HCT116 (cell line): ENCODE data around the gene ARID5B. TPM values are rescaled to one million over a fixed set of nuclear protein-coding genes. Genes with fewer than 3 reads are reported as not detected.

Experiments used
- ATAC-seq: fragments of 200-7000 bp; cut with Tn5 transposase; 2 replicates; pipeline ENCODE4 v1.9.1; 2020; ENCODE audit warnings: mild to moderate bottlenecking, moderate library complexity
- BruUV-seq: library from RNA; stranded (reverse); fragments of 400-500 nt; replicated peaks from 2 replicates; lab custom pipeline; 2021; lab: Mats Ljungman, UMichigan
- CTCF ChIA-PET: fragments of 300-600 bp; sonication (Branson Sonifier 250); formaldehyde crosslinking; loops from one replicate; lab custom pipeline; 2021; ENCODE audit warnings: antibody characterized with exemption; lab: Charles Lee
- POLR2A ChIA-PET: fragments of 300-600, 350-600 bp; sonication (Branson Sonifier 250); formaldehyde crosslinking; loops from one replicate; lab custom pipeline; 2021; ENCODE audit warnings: antibody characterized with exemption; lab: Charles Lee
- RAD21 ChIA-PET, 2 experiments: fragments of 300-600 bp; sonication (Branson Sonifier 250); formaldehyde crosslinking; loops; one replicate each; lab custom pipeline; 2023; ENCODE audit warnings: low total read pairs in 2 of 2; ENCODE audit not compliant: uncharacterized antibody in 2 of 2, unreplicated experiment in 2 of 2, low non-redundant PET in 1 of 2; lab: Charles Lee
- DNase-seq: peaks from one replicate; pipeline ENCODE4 v3.0.0-alpha.2; 2010; ENCODE audit warnings: low read depth, low spot score
- H2AFZ ChIP-seq: fragments of 200-600 bp; shearing (Covaris generic), sonication (generic); 2 replicates; pipeline ENCODE4 v1.6.1; 2017; ENCODE audit warnings: low read depth, mixed run types, mixed read lengths, antibody characterized with exemption, low read length; ENCODE audit not compliant: poor library complexity, severe bottlenecking
- H3K27ac ChIP-seq: 2 replicates; pipeline ENCODE4 v1.5.1; 2012; ENCODE audit warnings: low read depth, low read length
- H3K27me3 ChIP-seq: fragments of 200-600 bp; sonication (generic); 2 replicates; pipeline ENCODE4 v1.6.1; 2016; ENCODE audit warnings: mixed run types, low read length, mixed read lengths; ENCODE audit not compliant: insufficient read depth
- H3K36me3 ChIP-seq, 2 experiments: fragments of 200-500 bp in 1 of 2; fragments of 200-600 bp in 1 of 2; sonication (Bioruptor generic) in 1 of 2; sonication (generic) in 1 of 2; 2 replicates each; pipeline versions ENCODE4 v1.5.1 to v1.6.1; 2014 to 2016; ENCODE audit warnings: low read length in 2 of 2, inconsistent platforms in 1 of 2, mixed read lengths in 1 of 2, mixed run types in 1 of 2; ENCODE audit not compliant: insufficient read depth in 2 of 2, control insufficient read depth in 1 of 2
- H3K4me1 ChIP-seq, 2 experiments: fragments of 200-600 bp in 1 of 2; sonication (generic) in 1 of 2; 2 replicates each; pipeline versions ENCODE4 v1.5.1 to v1.6.1; 2012 to 2017; ENCODE audit warnings: low read length in 2 of 2, inconsistent platforms in 1 of 2, mild to moderate bottlenecking in 1 of 2, mixed read lengths in 1 of 2, mixed run types in 1 of 2, moderate library complexity in 1 of 2; ENCODE audit not compliant: insufficient read depth in 2 of 2, control insufficient read depth in 1 of 2
- H3K4me2 ChIP-seq: fragments of 200-600 bp; sonication (generic); 2 replicates; pipeline ENCODE4 v1.6.1; 2017; ENCODE audit warnings: mixed run types, low read length, mixed read lengths
- H3K4me3 ChIP-seq, 2 experiments: fragments of 200-600 bp in 1 of 2; sonication (generic) in 1 of 2; replicated peaks in 1 of 2; 2 replicates each; pipeline ENCODE4 v1.5.1; 2011 to 2016; ENCODE audit warnings: low read length in 2 of 2, control low read depth in 1 of 2, low read depth in 1 of 2, mild to moderate bottlenecking in 1 of 2, mixed read lengths in 1 of 2, mixed run types in 1 of 2
- H3K79me2 ChIP-seq: fragments of 200-600 bp; sonication (generic); 2 replicates; pipeline ENCODE4 v1.6.1; 2017; ENCODE audit warnings: mild to moderate bottlenecking, mixed run types, low read length, moderate library complexity, mixed read lengths; ENCODE audit not compliant: insufficient read depth
- H3K9ac ChIP-seq: fragments of 200-600 bp; sonication (generic); 2 replicates; pipeline ENCODE4 v1.6.1; 2016; ENCODE audit warnings: low read length, mixed read lengths
- H3K9me2 ChIP-seq: fragments of 200-600 bp; sonication (generic), shearing (Covaris generic); 2 replicates; pipeline ENCODE4 v1.6.1; 2017; ENCODE audit warnings: mixed run types, mild to moderate bottlenecking, moderate library complexity; ENCODE audit not compliant: insufficient read depth
- H3K9me3 ChIP-seq, 2 experiments: fragments of 200-500 bp in 1 of 2; fragments of 200-600 bp in 1 of 2; sonication (Bioruptor generic) in 1 of 2; sonication (generic) in 1 of 2; 2 replicates each; pipeline ENCODE4 v1.6.1; 2014 to 2017; ENCODE audit warnings: low read length in 2 of 2, mixed read lengths in 2 of 2, inconsistent platforms in 1 of 2, low read depth in 1 of 2, mild to moderate bottlenecking in 1 of 2, mixed run types in 1 of 2, moderate library complexity in 1 of 2; ENCODE audit not compliant: control insufficient read depth in 1 of 2, insufficient read depth in 1 of 2
- H4K20me1 ChIP-seq: fragments of 200-600 bp; sonication (generic), shearing (Covaris generic); 2 replicates; pipeline ENCODE4 v1.6.1; 2017; ENCODE audit warnings: mixed run types, mild to moderate bottlenecking, moderate library complexity; ENCODE audit not compliant: insufficient read depth
- ATF3 ChIP-seq: IDR thresholded peaks from 2 replicates; pipeline ENCODE4 v1.6.1; 2012
- CEBPB ChIP-seq: IDR thresholded peaks from 2 replicates; pipeline ENCODE4 v1.6.1; 2012; ENCODE audit warnings: low read depth
- CTCF ChIP-seq, 3 experiments: fragments of 200-600 bp in 1 of 3; sonication (generic) in 1 of 3; IDR thresholded peaks in 2 of 3; conservative IDR thresholded peaks in 1 of 3; 2 replicates each; pipeline ENCODE4 v1.5.1; 2012 to 2017; ENCODE audit warnings: low read depth in 2 of 3, low read length in 2 of 3, antibody characterized with exemption in 1 of 3, borderline replicate concordance in 1 of 3, control low read depth in 1 of 3, mild to moderate bottlenecking in 1 of 3, mixed read lengths in 1 of 3, mixed run types in 1 of 3, moderate library complexity in 1 of 3; ENCODE audit not compliant: insufficient read depth in 1 of 3
- EGR1 ChIP-seq: IDR thresholded peaks from 2 replicates; pipeline ENCODE4 v1.6.1; 2012; ENCODE audit warnings: low read depth
- ELF1 ChIP-seq: IDR thresholded peaks from 2 replicates; pipeline ENCODE4 v1.6.1; 2012; ENCODE audit warnings: low read depth, borderline replicate concordance
- EZH2 ChIP-seq: fragments of 200-600 bp; sonication (generic); IDR thresholded peaks from 2 replicates; pipeline ENCODE4 v1.6.1; 2017; ENCODE audit warnings: antibody characterized with exemption, mixed run types
- EZH2phosphoT487 ChIP-seq: fragments of 200-600 bp; IDR thresholded peaks from 2 replicates; pipeline ENCODE4 v1.6.1; 2018; ENCODE audit warnings: antibody characterized with exemption, borderline replicate concordance
- FOSL1 ChIP-seq: IDR thresholded peaks from 2 replicates; pipeline ENCODE4 v1.6.1; 2012; ENCODE audit warnings: low read depth
- JUND ChIP-seq: IDR thresholded peaks from 2 replicates; pipeline ENCODE4 v1.6.1; 2012
- MAX ChIP-seq: IDR thresholded peaks from 2 replicates; pipeline ENCODE4 v1.6.1; 2012
- SIN3A ChIP-seq: IDR thresholded peaks from 2 replicates; pipeline ENCODE4 v1.6.1; 2012; ENCODE audit warnings: low read depth
- SP1 ChIP-seq: IDR thresholded peaks from 2 replicates; pipeline ENCODE4 v1.6.1; 2012; ENCODE audit warnings: low read depth
- SRF ChIP-seq: IDR thresholded peaks from 2 replicates; pipeline ENCODE4 v1.6.1; 2012; ENCODE audit warnings: low read depth
- TCF7L2 ChIP-seq: IDR thresholded peaks from 2 replicates; pipeline ENCODE4 v1.7.0; 2011; ENCODE audit warnings: borderline replicate concordance, inconsistent platforms; ENCODE audit not compliant: insufficient read depth, insufficient read length; ENCODE audit errors: extremely low read depth
- ZFX ChIP-seq: fragments of 450-650 bp; IDR thresholded peaks from 2 replicates; pipeline ENCODE4 v1.6.1; 2017
- ZNF274 ChIP-seq: fragments of 200-500 bp; sonication (Bioruptor generic); IDR thresholded peaks from 2 replicates; pipeline ENCODE4 v1.6.1; 2014; ENCODE audit warnings: mild to moderate bottlenecking, low read depth, low read length, inconsistent platforms
- intact Hi-C: fragments of 100-400 bp; cut with micrococcal nuclease; formaldehyde crosslinking; loops from 2 replicates; pipeline ENCODE4 v1.10.0; 2022
- total RNA-seq: library from RNA; stranded (reverse); gene quantifications from one replicate; pipeline ENCODE4 v1.2.1, GENCODE V29; 2021; ENCODE audit not compliant: unreplicated experiment
- TF ChIP-seq, protein P1 (sequence below): IDR thresholded peaks from 2 replicates; pipeline ENCODE4 v1.6.1; 2011; ENCODE audit warnings: mild to moderate bottlenecking, low read length, moderate library complexity; ENCODE audit not compliant: insufficient replicate concordance; ENCODE audit errors: extremely low read depth

Gene ARID5B
- total RNA-seq, 1 experiment from 2014 or later: 4.7 TPM

DNA sequence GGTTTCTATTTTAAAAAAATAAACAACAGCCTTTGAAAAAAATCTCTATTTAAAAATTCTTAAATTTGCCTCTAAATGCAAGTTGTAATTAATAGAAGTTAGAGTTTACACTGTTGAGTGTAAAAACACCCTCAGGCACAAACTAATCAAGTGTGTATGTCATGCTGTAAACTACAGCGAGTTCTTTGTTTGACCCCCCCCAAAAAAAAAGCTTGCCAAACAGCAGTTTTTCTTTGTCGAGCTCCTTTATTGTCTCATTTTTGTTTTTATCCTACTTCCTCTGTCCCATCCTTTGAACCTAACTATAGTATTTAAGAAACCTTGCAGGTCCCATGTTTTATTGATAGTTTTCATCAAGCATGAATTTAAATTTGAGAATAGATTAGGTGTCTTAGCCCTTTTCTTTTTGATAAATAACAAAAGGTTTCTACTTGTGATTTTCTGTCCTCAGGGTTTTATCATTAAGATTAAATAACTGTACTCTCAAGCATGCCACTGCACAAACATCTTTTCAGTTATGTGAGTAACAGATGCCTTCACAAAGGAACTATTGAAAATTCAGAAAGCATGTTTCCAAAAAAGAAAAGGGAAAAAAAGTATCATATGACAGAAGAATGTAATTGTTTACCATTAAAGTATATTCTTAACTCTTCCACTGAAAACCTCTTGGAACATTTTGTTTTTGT is 176.0 kb downstream of the ARID5B start:
- H4K20me1 ChIP-seq: no peaks in the 10 kb centered on the region
- H3K9me2 ChIP-seq: no peaks in the 10 kb centered on the region
- H3K9me3 ChIP-seq: no peaks in the 10 kb centered on the region
- H3K4me2 ChIP-seq: no peak overlapping the region
- RAD21 ChIA-PET: no interaction called here
- ATAC-seq: no peak
- no peaks in the 10 kb centered on the region for H3K36me3 ChIP-seq
- no peaks in the 10 kb centered on the region for H3K27me3 ChIP-seq
- H3K9ac ChIP-seq: no peak overlapping the region
- no TSS peak for BruUV-seq
- H3K27ac ChIP-seq: no peak overlapping the region
- no peak for TF ChIP-seq SRF
- no peak for TF ChIP-seq CEBPB
- no peak for TF ChIP-seq FOSL1
- no peak for TF ChIP-seq CTCF (IDR thresholded peaks at IDR 0.05 in 2 of 3, conservative IDR thresholded peaks at IDR 0.05 in 1 of 3; ENCODE audit: borderline replicate concordance in 1 of 3, insufficient read depth in 1 of 3, low read depth in 2 of 3, low read length in 2 of 3)
- no peak for TF ChIP-seq MAX
- no peak for TF ChIP-seq TCF7L2
- TF ChIP-seq ZFX: no peak
- no peak for TF ChIP-seq ELF1
- TF ChIP-seq, protein P1, sequence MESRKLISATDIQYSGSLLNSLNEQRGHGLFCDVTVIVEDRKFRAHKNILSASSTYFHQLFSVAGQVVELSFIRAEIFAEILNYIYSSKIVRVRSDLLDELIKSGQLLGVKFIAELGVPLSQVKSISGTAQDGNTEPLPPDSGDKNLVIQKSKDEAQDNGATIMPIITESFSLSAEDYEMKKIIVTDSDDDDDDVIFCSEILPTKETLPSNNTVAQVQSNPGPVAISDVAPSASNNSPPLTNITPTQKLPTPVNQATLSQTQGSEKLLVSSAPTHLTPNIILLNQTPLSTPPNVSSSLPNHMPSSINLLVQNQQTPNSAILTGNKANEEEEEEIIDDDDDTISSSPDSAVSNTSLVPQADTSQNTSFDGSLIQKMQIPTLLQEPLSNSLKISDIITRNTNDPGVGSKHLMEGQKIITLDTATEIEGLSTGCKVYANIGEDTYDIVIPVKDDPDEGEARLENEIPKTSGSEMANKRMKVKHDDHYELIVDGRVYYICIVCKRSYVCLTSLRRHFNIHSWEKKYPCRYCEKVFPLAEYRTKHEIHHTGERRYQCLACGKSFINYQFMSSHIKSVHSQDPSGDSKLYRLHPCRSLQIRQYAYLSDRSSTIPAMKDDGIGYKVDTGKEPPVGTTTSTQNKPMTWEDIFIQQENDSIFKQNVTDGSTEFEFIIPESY: no peak
- no peak for TF ChIP-seq EGR1
- no peak for TF ChIP-seq JUND
- TF ChIP-seq SP1: no peak
- no peak for TF ChIP-seq ATF3
- TF ChIP-seq ZNF274: no peak
- no peak for TF ChIP-seq EZH2phosphoT487
- TF ChIP-seq EZH2: no peak
- TF ChIP-seq SIN3A: no peak
- POLR2A ChIA-PET: no interaction called here
- CTCF ChIA-PET: no interaction called here
- no peak for DNase-seq
- no peak overlapping the region for H3K4me3 ChIP-seq
- intact Hi-C loops: no loop called here
- H3K4me1 ChIP-seq: peaks cover 0 to 3% of the 10 kb centered on the region in 2 experiments; a peak in 1 of 4 replicates
- no peak overlapping the region for H2AFZ ChIP-seq
- H3K79me2 ChIP-seq: no peaks in the 10 kb centered on the region
